ENCODE data around the gene MAML3.

- TF ChIP-seq, protein P1, sequence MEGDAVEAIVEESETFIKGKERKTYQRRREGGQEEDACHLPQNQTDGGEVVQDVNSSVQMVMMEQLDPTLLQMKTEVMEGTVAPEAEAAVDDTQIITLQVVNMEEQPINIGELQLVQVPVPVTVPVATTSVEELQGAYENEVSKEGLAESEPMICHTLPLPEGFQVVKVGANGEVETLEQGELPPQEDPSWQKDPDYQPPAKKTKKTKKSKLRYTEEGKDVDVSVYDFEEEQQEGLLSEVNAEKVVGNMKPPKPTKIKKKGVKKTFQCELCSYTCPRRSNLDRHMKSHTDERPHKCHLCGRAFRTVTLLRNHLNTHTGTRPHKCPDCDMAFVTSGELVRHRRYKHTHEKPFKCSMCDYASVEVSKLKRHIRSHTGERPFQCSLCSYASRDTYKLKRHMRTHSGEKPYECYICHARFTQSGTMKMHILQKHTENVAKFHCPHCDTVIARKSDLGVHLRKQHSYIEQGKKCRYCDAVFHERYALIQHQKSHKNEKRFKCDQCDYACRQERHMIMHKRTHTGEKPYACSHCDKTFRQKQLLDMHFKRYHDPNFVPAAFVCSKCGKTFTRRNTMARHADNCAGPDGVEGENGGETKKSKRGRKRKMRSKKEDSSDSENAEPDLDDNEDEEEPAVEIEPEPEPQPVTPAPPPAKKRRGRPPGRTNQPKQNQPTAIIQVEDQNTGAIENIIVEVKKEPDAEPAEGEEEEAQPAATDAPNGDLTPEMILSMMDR (IDR thresholded peaks at IDR 0.05 in 8 of 11, conservative IDR thresholded peaks at IDR 0.05 in 3 of 11), result no peak
- TF ChIP-seq POLR2A (IDR thresholded peaks at IDR 0.05), result no peak
Observed at GRCh38 chr4:139825523-139826014, 328.4 kb downstream of the MAML3 start.

Data from spleen (tissue), 7 donors.